GM19351 (cell line): Measurements from ENCODE around the gene PLCB2.

Source experiments
- ATAC-seq: cut with Tn5 transposase; IDR thresholded peaks from one replicate; pipeline ENCODE4 v1.9.1; 2021; ENCODE audit warnings: mild to moderate bottlenecking, moderate library complexity; ENCODE audit not compliant: unreplicated experiment

The PLCB2 gene

DNA sequence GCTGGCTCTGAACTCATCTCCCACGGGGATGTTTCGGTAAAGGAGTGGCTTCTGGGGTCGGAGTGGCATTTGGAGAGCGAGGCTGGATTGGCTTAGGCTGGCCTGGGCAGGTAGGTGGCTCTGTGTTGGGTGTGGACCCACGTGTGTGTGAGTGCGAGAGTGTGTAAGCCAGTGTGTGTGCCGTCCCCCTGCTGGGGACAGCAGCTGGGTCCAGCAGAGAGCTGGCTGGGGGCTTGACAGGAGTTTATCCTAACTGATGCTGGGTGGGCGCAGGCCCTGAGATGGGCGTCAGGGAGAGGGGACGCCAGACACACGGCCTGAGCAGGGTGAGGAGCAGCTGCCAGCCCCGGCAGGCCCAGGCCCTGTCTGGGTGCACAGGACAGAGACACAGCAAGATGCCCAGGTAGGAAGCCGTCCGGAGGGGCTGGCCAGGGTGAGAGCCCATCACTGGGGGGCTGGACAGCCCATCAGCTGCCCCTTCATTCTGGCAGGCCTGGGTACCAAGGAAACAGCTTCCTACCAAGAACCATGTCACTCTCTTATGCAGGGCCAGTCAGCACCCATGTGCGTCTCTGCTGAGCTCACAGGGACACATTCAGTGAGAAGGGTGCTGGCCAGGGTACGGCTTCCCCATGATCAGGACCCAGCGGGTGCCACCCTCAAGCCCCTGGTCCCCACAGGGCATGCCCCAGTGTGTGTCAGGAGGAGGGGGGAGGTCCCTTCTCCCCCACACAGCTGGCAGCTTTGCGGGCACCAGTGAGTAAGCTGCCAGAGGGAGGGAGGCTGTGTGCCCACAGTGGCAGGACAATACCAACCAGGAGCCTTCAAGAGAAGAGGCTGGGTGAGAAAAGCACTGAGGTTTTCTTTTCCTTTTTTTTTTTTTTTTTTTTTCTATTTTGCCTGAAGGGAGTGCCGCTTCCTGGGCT is 67.8 kb downstream of the PLCB2 start:
- no peak for ATAC-seq

DNA sequence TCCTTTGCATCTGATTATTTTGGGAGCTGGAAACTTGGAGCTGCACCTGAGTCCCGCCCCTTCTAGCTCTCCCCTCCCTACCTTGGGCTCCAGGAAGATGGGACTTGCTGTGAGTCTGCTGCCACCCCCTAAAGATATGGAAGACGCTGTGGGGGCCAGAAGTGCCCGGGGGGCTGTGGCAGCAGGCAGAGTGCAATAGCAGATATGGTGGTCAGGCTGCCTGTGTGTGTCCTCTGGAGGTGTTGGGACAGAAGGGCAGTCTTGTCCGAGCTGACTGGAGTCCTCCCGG is 68.4 kb downstream of the PLCB2 start:
- no peak for ATAC-seq

GRCh38 chr15:40238532-40239403 is 69.0 kb downstream of the PLCB2 start, which contains the start of gene PAK6:
PAK6 (plus strand) TSS chr15:40239063; CDS start chr15:40264786, 25,723 bp downstream.
- ATAC-seq, result no peak
